ENCODE measurements around the gene TMIE.
A peak's percentile ranks its signal among the peaks of the same experiment; 100 is the strongest.
"Not testable (repeated sequence)": the region's sequence is repeated elsewhere in the genome, so short reads cannot be mapped to it uniquely, and the experiment has no call there.

Gene TMIE

GRCh38 chr3:46690798-46691197 is 10.4 kb upstream of the TMIE start:
- no peak for DNase-seq

GRCh38 chr3:46692566-46692990 is 8.6 kb upstream of the TMIE start:
- DNase-seq: no peak

GRCh38 chr3:46693038-46693891 is 7.9 kb upstream of the TMIE start, which contains the start of gene ALS2CL:
Gene ALS2CL (minus strand): TSS chr3:46693679. CDS start chr3:46689440, 4,239 bp downstream.
- peak; percentile 60 for DNase-seq

GRCh38 chr3:46693892-46694226 is 7.3 kb upstream of the TMIE start:
- peak; percentile 41 to 47 for DNase-seq

- no peak for DNase-seq
Observed at GRCh38 chr3:46694520-46694919, 6.7 kb upstream of the TMIE start.

GRCh38 chr3:46695177-46695961 is 5.8 kb upstream of the TMIE start:
- DNase-seq: peak; percentile 41 to 46

GRCh38 chr3:46695962-46696894 is 5.0 kb upstream of the TMIE start:
- no peak for DNase-seq

GRCh38 chr3:46699676-46700523 is 1.3 kb upstream of the TMIE start:
- no peak for DNase-seq

GRCh38 chr3:46700772-46701171 is 420 bp upstream of the TMIE start:
- no peak for DNase-seq

GRCh38 chr3:46702246-46703012 is 1.2 kb downstream of the TMIE start:
- DNase-seq: no peak

GRCh38 chr3:46703013-46703520 is 1.9 kb downstream of the TMIE start:
- no peak for DNase-seq

GRCh38 chr3:46704346-46704745 is 3.2 kb downstream of the TMIE start:
- DNase-seq: not testable (repeated sequence)

GRCh38 chr3:46705022-46705530 is 3.9 kb downstream of the TMIE start:
- DNase-seq: peak; percentile 54 to 59

GRCh38 chr3:46705751-46706552 is 4.8 kb downstream of the TMIE start:
- DNase-seq: no peak

- no peak for DNase-seq
Observed at GRCh38 chr3:46706771-46707582, 5.8 kb downstream of the TMIE start.

GRCh38 chr3:46707601-46708011 is 6.4 kb downstream of the TMIE start:
- DNase-seq: no peak

GRCh38 chr3:46708401-46709156 is 7.4 kb downstream of the TMIE start:
- DNase-seq: no peak

GRCh38 chr3:46709157-46709654 is 8.0 kb downstream of the TMIE start:
- DNase-seq: no peak
